Adrenal gland (tissue), 5 donors: ENCODE data around the gene TRMO.

ENCODE experiments used
- CTCF ChIP-seq, 6 experiments: fragments of 450-650 bp in 4 of 6; fragments of 200-600 bp in 2 of 6; sonication (generic) in 1 of 6; IDR thresholded peaks; 1 replicate in 5 of 6; 2 replicates in 1 of 6; pipeline versions ENCODE4 v1.5.1 to v1.8.0; 2016 to 2021; ENCODE audit warnings: antibody characterized with exemption in 6 of 6, mild to moderate bottlenecking in 2 of 6, moderate library complexity in 1 of 6
- POLR2A ChIP-seq, 2 donors: fragments of 450-650 bp; IDR thresholded peaks; one replicate each; pipeline ENCODE4 v1.6.1; 2017; ENCODE audit warnings: antibody characterized with exemption in 2 of 2, mild to moderate bottlenecking in 2 of 2, moderate library complexity in 1 of 2
- donor health status: DM: no; HTN: no; CAD: no.

GRCh38 chr9:97962575-97962974 is 40.3 kb upstream of the TRMO start:
- no peak for TF ChIP-seq POLR2A (IDR thresholded peaks at IDR 0.05)
- no peak for TF ChIP-seq CTCF (IDR thresholded peaks at IDR 0.05)
